Measurements from ENCODE around the gene BCL11B.

DNA sequence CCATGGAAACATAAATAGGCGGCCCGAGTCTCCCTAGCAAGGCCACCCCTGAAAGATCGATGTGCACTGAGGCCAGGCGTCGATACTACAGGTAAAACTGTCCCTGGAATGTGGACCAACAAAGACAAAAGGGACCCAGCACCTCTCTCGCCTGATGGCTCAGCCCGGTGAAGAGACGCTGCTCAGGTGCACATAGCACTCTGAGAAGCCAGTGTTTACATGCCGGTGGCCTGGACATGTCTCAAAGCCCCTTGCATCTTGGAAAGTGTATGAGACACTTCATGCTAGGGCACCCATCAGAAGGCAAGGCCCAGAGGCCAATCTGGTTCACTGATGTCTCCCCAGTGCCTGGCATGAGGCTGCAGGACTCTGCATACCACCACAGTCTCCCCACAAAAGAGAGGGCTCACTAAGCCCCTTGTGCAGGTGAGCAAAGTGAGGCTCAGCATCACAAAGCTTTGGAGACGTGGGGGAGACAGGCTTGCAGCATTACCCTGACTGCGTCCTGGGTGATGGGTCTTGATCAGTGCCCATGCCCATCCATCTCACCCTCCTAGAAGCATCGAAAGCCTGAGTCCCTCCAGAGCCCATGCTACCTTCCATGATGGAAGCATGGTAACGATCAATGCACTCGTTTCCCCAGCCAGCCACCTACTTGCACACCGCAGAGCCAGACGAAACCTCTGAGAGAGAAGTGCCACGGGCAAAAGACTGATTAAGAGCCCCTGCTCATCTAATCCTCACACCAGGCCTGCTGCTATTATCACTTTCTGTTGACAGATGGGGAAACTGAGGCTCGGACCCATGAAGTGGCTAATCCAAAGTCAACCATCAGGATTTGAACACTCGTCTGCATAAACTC, 16.1 kb downstream of the BCL11B start:
- TF ChIP-seq, protein P1, sequence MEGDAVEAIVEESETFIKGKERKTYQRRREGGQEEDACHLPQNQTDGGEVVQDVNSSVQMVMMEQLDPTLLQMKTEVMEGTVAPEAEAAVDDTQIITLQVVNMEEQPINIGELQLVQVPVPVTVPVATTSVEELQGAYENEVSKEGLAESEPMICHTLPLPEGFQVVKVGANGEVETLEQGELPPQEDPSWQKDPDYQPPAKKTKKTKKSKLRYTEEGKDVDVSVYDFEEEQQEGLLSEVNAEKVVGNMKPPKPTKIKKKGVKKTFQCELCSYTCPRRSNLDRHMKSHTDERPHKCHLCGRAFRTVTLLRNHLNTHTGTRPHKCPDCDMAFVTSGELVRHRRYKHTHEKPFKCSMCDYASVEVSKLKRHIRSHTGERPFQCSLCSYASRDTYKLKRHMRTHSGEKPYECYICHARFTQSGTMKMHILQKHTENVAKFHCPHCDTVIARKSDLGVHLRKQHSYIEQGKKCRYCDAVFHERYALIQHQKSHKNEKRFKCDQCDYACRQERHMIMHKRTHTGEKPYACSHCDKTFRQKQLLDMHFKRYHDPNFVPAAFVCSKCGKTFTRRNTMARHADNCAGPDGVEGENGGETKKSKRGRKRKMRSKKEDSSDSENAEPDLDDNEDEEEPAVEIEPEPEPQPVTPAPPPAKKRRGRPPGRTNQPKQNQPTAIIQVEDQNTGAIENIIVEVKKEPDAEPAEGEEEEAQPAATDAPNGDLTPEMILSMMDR (IDR thresholded peaks at IDR 0.05), result no peak
- no peak for TF ChIP-seq POLR2AphosphoS5 (IDR thresholded peaks at IDR 0.05; ENCODE audit: insufficient read depth in 1 of 2, low read depth in 1 of 2)
- no peak for TF ChIP-seq POLR2A (IDR thresholded peaks at IDR 0.05)

Data from vagina (tissue), 2 donors.